ENCODE measurements around the gene BCAP31.

- TF ChIP-seq CTCF (IDR thresholded peaks at IDR 0.05) (no peak), POLR2A (IDR thresholded peaks at IDR 0.05) (no peak), EP300 (IDR thresholded peaks at IDR 0.05) (no peak)
Observed at GRCh38 chrX:153738056-153738605, 13.9 kb upstream of the BCAP31 start.

All from ovary (tissue), 3 donors.